Trophoblast cell (in vitro differentiated cells and primary cell): ENCODE results near the gene LRIF1.
"Not testable (repeated sequence)": the region's sequence is repeated elsewhere in the genome, so short reads cannot be mapped to it uniquely, and the experiment has no call there.

Source experiments
- DNase-seq, 2 donors: peaks; one replicate each; pipeline ENCODE4 v3.0.0-alpha.2; 2016
- H2AFZ ChIP-seq: 2 replicates; pipeline ENCODE4 v1.6.1; 2013; ENCODE audit warnings: low read length, moderate library complexity, mild to moderate bottlenecking; ENCODE audit not compliant: insufficient read depth, poor library complexity
- H2AK5ac ChIP-seq: 2 replicates; pipeline ENCODE4 v1.6.1; 2013; ENCODE audit warnings: mild to moderate bottlenecking, low read length
- H2BK120ac ChIP-seq: 2 replicates; pipeline ENCODE4 v1.6.1; 2013; ENCODE audit warnings: low read length, mild to moderate bottlenecking, moderate library complexity; ENCODE audit not compliant: insufficient read depth, poor library complexity
- H2BK12ac ChIP-seq: 2 replicates; pipeline ENCODE4 v1.6.1; 2013; ENCODE audit warnings: mild to moderate bottlenecking, low read length, moderate library complexity
- H2BK5ac ChIP-seq: 2 replicates; pipeline ENCODE4 v1.6.1; 2013; ENCODE audit warnings: low read length, low read depth, moderate library complexity, mild to moderate bottlenecking; ENCODE audit not compliant: poor library complexity
- H3K14ac ChIP-seq: 2 replicates; pipeline ENCODE4 v1.6.1; 2013; ENCODE audit warnings: mild to moderate bottlenecking, low read length
- H3K18ac ChIP-seq: 2 replicates; pipeline ENCODE4 v1.6.1; 2013; ENCODE audit warnings: mild to moderate bottlenecking, low read length
- H3K23ac ChIP-seq: 2 replicates; pipeline ENCODE4 v1.6.1; 2013; ENCODE audit warnings: low read length
- H3K27ac ChIP-seq: 2 replicates; pipeline ENCODE4 v1.5.1; 2013; ENCODE audit warnings: low read depth, mild to moderate bottlenecking, inconsistent platforms, low read length, moderate library complexity
- H3K27me3 ChIP-seq: 2 replicates; pipeline ENCODE4 v1.6.1; 2013; ENCODE audit warnings: inconsistent platforms, mild to moderate bottlenecking, low read length, moderate library complexity; ENCODE audit not compliant: insufficient read depth
- H3K36me3 ChIP-seq, 2 experiments: 1 replicate in 1 of 2; 2 replicates in 1 of 2; pipeline ENCODE4 v1.6.1; 2013; ENCODE audit warnings: low read length in 2 of 2, mild to moderate bottlenecking in 2 of 2, moderate library complexity in 1 of 2; ENCODE audit not compliant: insufficient read depth in 2 of 2, control insufficient read depth in 1 of 2
- H3K4ac ChIP-seq: 2 replicates; pipeline ENCODE4 v1.6.1; 2013; ENCODE audit warnings: low read depth, mild to moderate bottlenecking, low read length, moderate library complexity
- H3K4me1 ChIP-seq, 2 experiments: 1 replicate in 1 of 2; 2 replicates in 1 of 2; pipeline ENCODE4 v1.6.1; 2013; ENCODE audit warnings: low read length in 2 of 2, mild to moderate bottlenecking in 2 of 2, moderate library complexity in 1 of 2; ENCODE audit not compliant: insufficient read depth in 2 of 2, control insufficient read depth in 1 of 2
- H3K4me2 ChIP-seq: 2 replicates; pipeline ENCODE4 v1.6.1; 2013; ENCODE audit warnings: inconsistent platforms, mild to moderate bottlenecking, low read length, moderate library complexity
- H3K4me3 ChIP-seq: 2 replicates; pipeline ENCODE4 v1.5.1; 2013; ENCODE audit warnings: mild to moderate bottlenecking, low read depth, low read length, inconsistent platforms
- H3K79me1 ChIP-seq: one replicate; pipeline ENCODE4 v1.6.1; 2013; ENCODE audit warnings: low read length
- H3K79me2 ChIP-seq: 2 replicates; pipeline ENCODE4 v1.6.1; 2013; ENCODE audit warnings: low read length, mild to moderate bottlenecking; ENCODE audit not compliant: control insufficient read depth, insufficient read depth, poor library complexity
- H3K9ac ChIP-seq: 2 replicates; pipeline ENCODE4 v1.6.1; 2013; ENCODE audit warnings: mild to moderate bottlenecking, low read length
- H3K9me3 ChIP-seq: 2 replicates; pipeline ENCODE4 v1.6.1; 2013; ENCODE audit warnings: low read depth, mild to moderate bottlenecking, control low read depth, inconsistent platforms, low read length; ENCODE audit not compliant: insufficient read depth
- H4K12ac ChIP-seq: 2 replicates; pipeline ENCODE4 v1.6.1; 2013; ENCODE audit warnings: low read depth, mild to moderate bottlenecking, low read length, moderate library complexity
- H4K8ac ChIP-seq: 2 replicates; pipeline ENCODE4 v1.6.1; 2013; ENCODE audit warnings: low read depth, mild to moderate bottlenecking, low read length, moderate library complexity
- H4K91ac ChIP-seq: one replicate; pipeline ENCODE4 v1.6.1; 2013; ENCODE audit warnings: low read depth, mild to moderate bottlenecking, low read length, moderate library complexity
- WGBS: extraction: QIAGEN DNeasy Blood & Tissue Kit; methylation state at CpG from one replicate; pipeline ENCODE4 v1.1.7; 2013; ENCODE audit warnings: missing lambda C conversion rate; ENCODE audit not compliant: insufficient read length, insufficient coverage; ENCODE audit errors: extremely low coverage; 5-methylcytosine and 5-hydroxymethylcytosine counted together

LRIF1 gene

GRCh38 chr1:110944806-110945205 lies 18.9 kb downstream of the LRIF1 start:
- Histone ChIP-seq H3K9me3 (no peaks in the 10 kb centered on the region), H3K4ac (no peak overlapping the region)

DNA sequence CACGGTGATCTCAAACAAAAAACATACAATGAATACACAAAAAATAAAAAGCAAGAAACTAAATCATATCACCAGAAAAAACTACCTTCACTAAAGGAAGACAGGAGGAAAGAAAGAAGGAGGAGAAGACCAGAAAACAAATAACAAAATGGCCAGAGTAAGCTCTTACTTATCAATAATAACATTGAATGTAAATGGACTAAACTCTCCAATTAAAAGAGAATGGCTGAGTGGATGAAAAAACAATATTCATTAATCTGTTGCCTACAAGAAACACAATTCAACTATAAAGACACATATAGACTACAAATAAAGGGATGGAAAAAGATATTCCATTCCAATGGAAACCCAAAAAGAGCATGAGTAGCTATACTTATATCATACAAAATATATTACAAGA lies 27.2 kb downstream of the LRIF1 start:
- H3K4ac ChIP-seq: no peak overlapping the region
- H3K79me1 ChIP-seq: no peaks in the 10 kb centered on the region
- no peak overlapping the region for H3K4me3 ChIP-seq
- no peak overlapping the region for H2AFZ ChIP-seq
- H4K91ac ChIP-seq: no peak overlapping the region
- H3K18ac ChIP-seq: no peak overlapping the region
- H3K27me3 ChIP-seq: no peaks in the 10 kb centered on the region
- no peak overlapping the region for H2BK12ac ChIP-seq
- DNase-seq: no peak
- no peak overlapping the region for H3K9ac ChIP-seq
- H2BK120ac ChIP-seq: no peak overlapping the region
- no peaks in the 10 kb centered on the region for H3K79me2 ChIP-seq
- no peak overlapping the region for H2BK5ac ChIP-seq
- no CpG with 5 or more reads among the region's 1 CpG for WGBS
- peaks cover 9% of the 10 kb centered on the region for H3K9me3 ChIP-seq
- no peaks in the 10 kb centered on the region for H3K36me3 ChIP-seq
- H3K14ac ChIP-seq: no peak overlapping the region
- no peak overlapping the region for H3K27ac ChIP-seq
- no peak overlapping the region for H4K8ac ChIP-seq
- H2AK5ac ChIP-seq: no peak overlapping the region
- no peak overlapping the region for H3K23ac ChIP-seq
- no peak overlapping the region for H3K4me2 ChIP-seq
- H3K4me1 ChIP-seq: no peaks in the 10 kb centered on the region
- no peak overlapping the region for H4K12ac ChIP-seq

More at GRCh38 chr1:110944806-110945205, 18.9 kb downstream of the LRIF1 start:
- Histone ChIP-seq H2BK5ac (no peak overlapping the region), H3K79me1 (no peaks in the 10 kb centered on the region), H3K4me2 (no peak overlapping the region), H4K91ac (no peak overlapping the region), H3K79me2 (no peaks in the 10 kb centered on the region), H3K4me3 (no peak overlapping the region), H3K14ac (no peak overlapping the region), H3K18ac (no peak overlapping the region), H3K36me3 (peaks cover 2 to 7% of the 10 kb centered on the region in 2 experiments), H2BK12ac (no peak overlapping the region), H3K4me1 (no peaks in the 10 kb centered on the region), H2BK120ac (no peak overlapping the region), H2AFZ (no peak overlapping the region), H4K8ac (no peak overlapping the region), H3K23ac (no peak overlapping the region), H3K27me3 (no peaks in the 10 kb centered on the region), H3K27ac (no peak overlapping the region), H3K9ac (no peak overlapping the region), H2AK5ac (no peak overlapping the region), H4K12ac (no peak overlapping the region)
- WGBS: no CpG with 5 or more reads among the region's 3 CpGs
- no peak for DNase-seq

- H3K23ac ChIP-seq, H3K4me3 ChIP-seq, H3K27ac ChIP-seq, H2AK5ac ChIP-seq, H3K9me3 ChIP-seq, H3K79me2 ChIP-seq, H3K9ac ChIP-seq, H3K14ac ChIP-seq, H4K91ac ChIP-seq, H2AFZ ChIP-seq, DNase-seq, H3K18ac ChIP-seq, H2BK12ac ChIP-seq, H3K4ac ChIP-seq, H2BK120ac ChIP-seq, H3K79me1 ChIP-seq, H3K36me3 ChIP-seq, H3K27me3 ChIP-seq, H3K4me1 ChIP-seq, H4K8ac ChIP-seq, H3K4me2 ChIP-seq, H2BK5ac ChIP-seq, H4K12ac ChIP-seq: not testable (repeated sequence)
- WGBS: no CpG with 5 or more reads among the region's 3 CpGs
Measured at GRCh38 chr1:110931097-110931496, 32.6 kb downstream of the LRIF1 start.

DNA sequence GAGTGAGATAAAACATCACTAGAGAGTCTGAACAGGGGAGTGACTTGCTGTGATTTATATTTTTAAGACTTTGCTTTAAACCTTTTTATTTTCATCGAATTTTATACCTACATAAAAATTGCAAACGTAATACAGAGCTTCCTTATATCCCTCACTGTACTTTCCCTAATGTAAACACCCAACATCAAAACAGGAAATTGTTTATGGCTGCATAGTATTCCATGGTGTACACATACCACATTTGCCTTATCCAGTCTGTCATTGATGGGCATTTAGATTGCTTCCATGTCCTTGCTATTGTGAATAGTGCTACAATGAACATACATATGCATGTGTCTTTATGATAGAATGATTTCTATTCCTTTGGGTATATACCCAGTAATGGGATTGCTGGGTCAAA lies 34.8 kb downstream of the LRIF1 start:
- Histone ChIP-seq H3K23ac (no peak overlapping the region), H3K18ac (no peak overlapping the region), H3K36me3 (no peaks in the 10 kb centered on the region), H2BK5ac (no peak overlapping the region), H2AFZ (no peak overlapping the region), H2BK120ac (no peak overlapping the region), H3K27me3 (no peaks in the 10 kb centered on the region), H3K14ac (no peak overlapping the region), H2BK12ac (no peak overlapping the region), H4K12ac (no peak overlapping the region), H3K79me1 (peaks cover 1% of the 10 kb centered on the region), H3K9ac (no peak overlapping the region), H4K91ac (no peak overlapping the region), H2AK5ac (no peak overlapping the region), H3K9me3 (peaks cover 6% of the 10 kb centered on the region), H3K4me1 (no peaks in the 10 kb centered on the region), H3K27ac (no peak overlapping the region), H4K8ac (no peak overlapping the region), H3K4ac (no peak overlapping the region), H3K79me2 (no peaks in the 10 kb centered on the region), H3K4me2 (no peak overlapping the region), H3K4me3 (no peak overlapping the region)
- WGBS: 100% methylated on average over 2 of the region's 2 CpGs
- no peak for DNase-seq
